HG03039 (cell line): ENCODE results near the gene RMRP.

Experiments
- ATAC-seq: cut with Tn5 transposase; IDR thresholded peaks from one replicate; pipeline ENCODE4 v1.9.1; 2021; ENCODE audit warnings: mild to moderate bottlenecking, moderate library complexity; ENCODE audit not compliant: unreplicated experiment

RMRP gene

GRCh38 chr9:35687306-35687705 lies 29.5 kb upstream of the RMRP start:
- ATAC-seq = no peak

GRCh38 chr9:35686222-35687203 lies 28.7 kb upstream of the RMRP start:
- ATAC-seq = no peak

GRCh38 chr9:35685506-35685905 lies 27.7 kb upstream of the RMRP start:
- no peak for ATAC-seq

GRCh38 chr9:35684921-35685320 lies 27.1 kb upstream of the RMRP start:
- ATAC-seq = no peak

GRCh38 chr9:35683323-35683722 lies 25.5 kb upstream of the RMRP start:
- ATAC-seq = no peak

- ATAC-seq = no peak
These were observed 24.9 kb upstream of the RMRP start for GRCh38 chr9:35682520-35683315.

GRCh38 chr9:35682051-35682450 lies 24.2 kb upstream of the RMRP start:
- ATAC-seq = no peak

GRCh38 chr9:35681341-35682002 lies 23.7 kb upstream of the RMRP start:
- no peak for ATAC-seq

- ATAC-seq = no peak
These were observed 22.7 kb upstream of the RMRP start for GRCh38 chr9:35680331-35681105.

- no peak for ATAC-seq
These were observed 22.0 kb upstream of the RMRP start for GRCh38 chr9:35679766-35680330.

- ATAC-seq = no peak
These were observed 21.3 kb upstream of the RMRP start for GRCh38 chr9:35679091-35679490.

- no peak for ATAC-seq
These were observed 18.0 kb upstream of the RMRP start for GRCh38 chr9:35675732-35676392.

GRCh38 chr9:35675204-35675603 lies 17.4 kb upstream of the RMRP start:
- ATAC-seq = no peak

GRCh38 chr9:35674025-35674361 lies 16.2 kb upstream of the RMRP start:
- ATAC-seq = no peak

GRCh38 chr9:35673132-35674024 lies 15.6 kb upstream of the RMRP start, which contains the start of gene CA9:
Gene CA9 (plus strand): TSS chr9:35673928. CDS start chr9:35673960, 32 bp downstream.
- no peak for ATAC-seq

GRCh38 chr9:35669331-35670145 lies 11.7 kb upstream of the RMRP start:
- no peak for ATAC-seq

GRCh38 chr9:35667939-35668338 lies 10.1 kb upstream of the RMRP start:
- ATAC-seq = no peak

- no peak for ATAC-seq
These were observed 8.7 kb upstream of the RMRP start for GRCh38 chr9:35666549-35666948.
